Activated CD8-positive, alpha-beta memory T cell treated with anti-CD3 and anti-CD28 coated beads for 24 hours (primary cell): ENCODE data around the gene SMIM41.
A peak's percentile ranks its signal among the peaks of the same experiment; 100 is the strongest.

Experiments used
- DNase-seq: peaks from one replicate; pipeline ENCODE4 v3.0.0-alpha.2; 2020

SMIM41 gene

GRCh38 chr12:52050758-52051541 is 28.6 kb upstream of the SMIM41 start, which contains the start of gene NR4A1:
Gene NR4A1 (plus strand): TSS chr12:52051442. CDS start chr12:52054329, 2,887 bp downstream.
- peak; percentile 99 for DNase-seq

DNA sequence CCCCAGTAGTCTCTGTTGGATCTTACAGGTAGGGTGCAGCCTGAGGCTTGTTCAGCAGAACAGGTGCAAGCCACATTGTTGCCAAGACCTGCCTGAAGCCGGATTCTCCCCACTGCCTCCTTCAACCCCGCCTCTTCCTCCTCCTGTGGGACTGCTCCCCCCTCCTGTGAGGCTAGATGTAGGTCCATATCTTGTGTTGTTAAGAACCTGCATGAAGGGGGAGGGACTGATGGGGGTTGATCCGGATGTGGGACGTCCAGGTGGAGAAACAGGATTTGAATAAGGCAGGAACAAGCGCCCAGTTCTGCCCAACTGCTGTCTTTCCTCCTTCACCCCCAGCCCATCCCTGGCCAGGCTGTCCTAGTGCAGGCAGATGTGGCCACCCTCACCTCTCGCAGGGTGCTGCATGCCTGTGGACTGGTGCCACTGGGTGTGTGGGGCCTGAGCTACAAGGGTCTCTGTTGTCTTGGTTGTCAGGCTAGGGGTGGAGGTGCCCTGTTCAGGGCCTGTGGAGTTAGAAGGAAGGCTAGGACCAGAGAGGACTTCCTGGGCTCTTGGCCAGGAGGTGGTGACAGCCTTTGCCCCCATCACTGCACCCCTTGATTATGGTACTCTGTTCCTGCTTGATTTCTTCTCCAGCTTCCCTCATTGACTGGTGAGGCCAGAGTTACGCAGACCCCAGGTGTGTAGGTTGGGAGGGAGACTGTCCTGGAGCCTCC is 26.9 kb upstream of the SMIM41 start:
- no peak for DNase-seq

DNA sequence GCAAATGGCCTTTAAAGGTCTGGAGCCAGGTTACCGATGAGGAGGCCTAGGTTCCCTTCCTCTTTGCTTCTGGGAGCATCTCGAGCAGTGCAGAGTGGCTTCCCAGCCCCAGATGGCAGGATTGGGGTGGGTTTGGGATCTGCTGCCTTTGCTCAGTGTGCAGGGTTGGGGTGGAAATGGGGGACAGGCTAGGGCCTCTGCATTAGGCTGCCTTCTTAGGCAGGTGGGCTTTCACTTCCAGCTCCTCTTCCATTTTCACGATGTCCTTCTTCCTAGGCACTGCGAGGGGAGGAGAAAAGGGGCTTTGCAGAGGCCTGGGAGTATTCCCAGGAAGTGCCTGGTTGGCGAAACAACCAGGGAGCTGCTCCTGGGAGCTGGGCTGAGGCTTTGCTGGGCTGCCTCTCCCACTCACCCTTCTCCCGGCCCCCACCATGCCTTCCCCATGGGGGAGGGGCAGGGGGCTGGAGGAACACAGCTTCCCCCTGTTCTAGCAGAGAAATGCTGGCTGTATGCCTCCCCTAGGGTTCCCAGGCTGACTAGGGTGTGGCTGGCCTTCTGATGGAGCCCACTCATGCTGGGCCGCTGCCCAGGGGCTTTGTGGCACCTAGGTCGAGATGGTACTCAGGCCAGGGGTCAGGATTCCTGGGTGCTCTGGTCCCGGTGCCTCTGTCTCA is 25.8 kb upstream of the SMIM41 start:
- no peak for DNase-seq

DNA sequence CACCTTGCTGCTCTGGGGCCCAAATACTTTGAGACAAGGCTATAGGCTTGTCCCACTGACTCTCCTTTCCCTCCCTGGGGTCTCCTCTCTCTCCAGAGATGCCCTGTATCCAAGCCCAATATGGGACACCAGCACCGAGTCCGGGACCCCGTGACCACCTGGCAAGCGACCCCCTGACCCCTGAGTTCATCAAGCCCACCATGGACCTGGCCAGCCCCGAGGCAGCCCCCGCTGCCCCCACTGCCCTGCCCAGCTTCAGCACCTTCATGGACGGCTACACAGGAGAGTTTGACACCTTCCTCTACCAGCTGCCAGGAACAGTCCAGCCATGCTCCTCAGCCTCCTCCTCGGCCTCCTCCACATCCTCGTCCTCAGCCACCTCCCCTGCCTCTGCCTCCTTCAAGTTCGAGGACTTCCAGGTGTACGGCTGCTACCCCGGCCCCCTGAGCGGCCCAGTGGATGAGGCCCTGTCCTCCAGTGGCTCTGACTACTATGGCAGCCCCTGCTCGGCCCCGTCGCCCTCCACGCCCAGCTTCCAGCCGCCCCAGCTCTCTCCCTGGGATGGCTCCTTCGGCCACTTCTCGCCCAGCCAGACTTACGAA is 25.2 kb upstream of the SMIM41 start:
- no peak for DNase-seq

- DNase-seq = no peak
Observed at GRCh38 chr12:52054833-52055730, 24.4 kb upstream of the SMIM41 start.

- no peak for DNase-seq
Observed at GRCh38 chr12:52055731-52056711, 23.5 kb upstream of the SMIM41 start.

GRCh38 chr12:52056801-52057637 is 22.5 kb upstream of the SMIM41 start:
- DNase-seq = no peak

DNA sequence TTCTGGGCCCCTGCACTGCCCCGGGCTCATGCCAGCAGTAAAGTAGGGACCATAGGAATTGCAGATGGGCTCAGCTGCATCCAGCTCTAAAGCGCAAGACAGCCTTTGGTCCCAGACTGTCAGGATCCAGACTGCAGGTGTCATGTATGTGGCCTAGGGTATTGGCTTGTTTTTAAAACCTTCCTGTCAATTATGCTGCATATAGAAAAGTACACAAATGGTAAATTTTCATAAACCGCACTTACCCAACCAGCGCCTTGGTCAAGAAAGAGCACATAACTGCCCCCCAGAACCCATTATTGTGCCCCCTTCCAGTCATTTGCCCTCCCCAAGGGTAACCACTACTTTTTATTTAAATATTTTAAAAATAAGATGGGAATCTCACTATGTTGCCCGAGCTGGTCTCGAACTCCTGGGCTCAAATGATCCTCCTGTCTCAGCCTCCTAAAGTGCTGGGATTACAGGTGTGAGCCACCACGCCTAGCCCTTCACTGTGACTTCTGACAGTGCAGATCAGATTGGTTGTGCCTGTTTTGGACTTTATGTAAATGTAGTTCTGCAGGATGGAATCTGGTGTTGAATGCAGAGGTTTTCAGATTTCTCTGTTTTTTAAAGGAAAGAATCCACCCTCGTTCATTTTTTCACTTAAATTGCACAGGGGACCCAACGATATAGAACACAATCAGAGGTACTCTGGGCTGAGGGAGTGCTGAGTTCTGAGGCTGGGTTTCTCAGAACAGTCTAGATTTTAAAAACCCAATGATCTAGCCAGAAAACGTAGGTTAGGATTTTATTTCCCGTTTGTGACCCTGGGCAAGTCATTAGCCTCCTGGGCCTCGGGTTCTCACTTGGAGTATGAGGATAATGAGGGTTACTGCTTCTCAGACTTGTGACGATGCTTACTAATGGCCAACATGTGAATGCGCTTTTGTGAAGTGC is 21.6 kb upstream of the SMIM41 start:
- DNase-seq = no peak

DNA sequence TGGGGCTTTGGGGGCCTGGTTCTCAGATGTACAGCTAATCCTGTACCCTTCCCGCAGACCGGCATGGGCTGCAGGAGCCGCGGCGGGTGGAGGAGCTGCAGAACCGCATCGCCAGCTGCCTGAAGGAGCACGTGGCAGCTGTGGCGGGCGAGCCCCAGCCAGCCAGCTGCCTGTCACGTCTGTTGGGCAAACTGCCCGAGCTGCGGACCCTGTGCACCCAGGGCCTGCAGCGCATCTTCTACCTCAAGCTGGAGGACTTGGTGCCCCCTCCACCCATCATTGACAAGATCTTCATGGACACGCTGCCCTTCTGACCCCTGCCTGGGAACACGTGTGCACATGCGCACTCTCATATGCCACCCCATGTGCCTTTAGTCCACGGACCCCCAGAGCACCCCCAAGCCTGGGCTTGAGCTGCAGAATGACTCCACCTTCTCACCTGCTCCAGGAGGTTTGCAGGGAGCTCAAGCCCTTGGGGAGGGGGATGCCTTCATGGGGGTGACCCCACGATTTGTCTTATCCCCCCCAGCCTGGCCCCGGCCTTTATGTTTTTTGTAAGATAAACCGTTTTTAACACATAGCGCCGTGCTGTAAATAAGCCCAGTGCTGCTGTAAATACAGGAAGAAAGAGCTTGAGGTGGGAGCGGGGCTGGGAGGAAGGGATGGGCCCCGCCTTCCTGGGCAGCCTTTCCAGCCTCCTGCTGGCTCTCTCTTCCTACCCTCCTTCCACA is 20.7 kb upstream of the SMIM41 start:
- no peak for DNase-seq

DNA sequence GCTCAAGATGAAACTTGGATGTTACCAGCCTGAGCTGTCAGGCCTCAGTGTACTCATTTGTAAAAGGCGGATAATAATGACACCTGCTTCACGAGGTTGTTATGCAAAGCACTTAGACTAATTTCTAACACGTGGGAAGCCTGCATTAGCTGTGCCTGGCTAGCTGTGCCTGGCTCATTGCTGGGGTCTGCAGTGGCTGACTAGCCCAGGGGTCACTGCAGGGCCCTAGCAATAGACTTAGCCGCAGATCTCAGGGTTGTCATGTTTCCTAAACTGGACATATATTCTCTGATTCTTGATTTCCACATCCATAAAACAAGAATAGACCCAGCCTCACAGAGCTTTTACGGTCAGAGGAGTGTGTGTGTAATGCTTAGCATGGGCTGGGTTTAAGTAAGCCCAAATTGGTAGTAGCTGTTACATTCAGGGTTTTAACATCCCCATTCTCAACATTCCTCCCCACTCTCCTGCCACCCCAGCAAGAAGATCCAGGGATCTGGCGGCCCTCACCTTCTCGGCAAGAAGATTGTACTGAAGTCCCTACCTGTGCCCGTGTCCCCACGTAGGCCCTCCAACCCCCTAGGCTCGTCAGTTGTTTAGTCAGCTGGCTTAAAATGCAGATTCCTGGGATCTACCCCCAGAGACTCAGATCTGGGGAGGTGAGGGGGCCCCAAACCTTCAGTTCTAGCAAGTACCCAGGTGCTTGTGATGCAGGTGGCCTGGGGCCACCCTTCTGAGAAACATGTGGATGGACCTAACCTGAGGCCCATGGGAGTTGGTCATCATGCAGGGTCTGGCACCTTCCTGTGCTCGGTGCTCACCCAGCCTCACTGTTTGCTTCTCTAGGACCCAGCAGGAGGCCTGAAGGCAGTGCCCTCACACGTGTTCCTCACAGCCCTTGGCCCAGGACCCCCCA is 19.7 kb upstream of the SMIM41 start:
- no peak for DNase-seq

GRCh38 chr12:52060498-52061177 is 18.9 kb upstream of the SMIM41 start:
- DNase-seq = no peak

- no peak for DNase-seq
Observed at GRCh38 chr12:52061470-52062166, 17.9 kb upstream of the SMIM41 start.

DNA sequence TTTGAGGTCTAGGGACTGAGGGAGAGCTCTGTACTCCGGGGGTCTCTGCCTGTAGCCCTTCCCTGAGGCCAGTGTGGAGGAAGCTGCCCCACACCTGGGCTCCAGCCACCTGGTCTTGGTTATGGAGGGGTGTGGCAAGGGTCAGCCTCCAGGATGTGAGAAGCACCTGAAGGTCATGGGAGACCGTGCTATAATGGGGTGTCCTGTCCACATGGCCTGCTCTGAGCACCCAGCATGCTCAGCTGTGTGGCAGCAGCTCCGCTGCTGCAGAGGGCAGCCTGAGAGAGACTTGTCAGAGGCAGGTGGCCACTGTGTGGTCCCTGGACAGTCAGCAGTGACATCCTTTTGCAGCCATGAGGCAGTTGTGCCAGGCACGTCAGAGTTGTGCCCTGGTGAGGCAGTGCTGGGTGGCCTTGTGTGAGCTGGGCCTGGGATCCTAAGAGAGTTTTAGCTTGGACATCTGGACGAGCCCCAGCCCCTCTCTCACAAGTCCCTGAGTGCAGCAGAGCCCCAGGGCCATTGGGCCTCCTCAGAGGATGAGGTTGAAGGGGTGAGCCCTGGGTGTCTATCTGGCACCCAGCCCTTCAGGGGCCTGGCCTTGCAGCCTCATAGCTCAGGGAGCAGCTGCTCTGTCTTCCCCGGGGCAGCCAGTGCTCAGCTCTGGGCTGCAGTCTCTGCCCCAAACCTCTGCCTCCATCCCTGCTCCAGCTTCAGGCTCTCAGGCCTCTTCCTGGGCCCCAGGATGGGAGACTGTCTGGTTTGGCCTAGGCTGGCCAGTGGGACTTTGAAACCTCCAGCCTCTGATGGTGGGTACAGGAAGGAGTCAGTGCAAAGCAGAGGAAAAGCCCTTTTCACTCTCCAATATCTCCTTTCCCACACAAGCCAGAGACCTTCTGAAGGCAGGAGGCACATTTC is 17.1 kb upstream of the SMIM41 start:
- DNase-seq = no peak

DNA sequence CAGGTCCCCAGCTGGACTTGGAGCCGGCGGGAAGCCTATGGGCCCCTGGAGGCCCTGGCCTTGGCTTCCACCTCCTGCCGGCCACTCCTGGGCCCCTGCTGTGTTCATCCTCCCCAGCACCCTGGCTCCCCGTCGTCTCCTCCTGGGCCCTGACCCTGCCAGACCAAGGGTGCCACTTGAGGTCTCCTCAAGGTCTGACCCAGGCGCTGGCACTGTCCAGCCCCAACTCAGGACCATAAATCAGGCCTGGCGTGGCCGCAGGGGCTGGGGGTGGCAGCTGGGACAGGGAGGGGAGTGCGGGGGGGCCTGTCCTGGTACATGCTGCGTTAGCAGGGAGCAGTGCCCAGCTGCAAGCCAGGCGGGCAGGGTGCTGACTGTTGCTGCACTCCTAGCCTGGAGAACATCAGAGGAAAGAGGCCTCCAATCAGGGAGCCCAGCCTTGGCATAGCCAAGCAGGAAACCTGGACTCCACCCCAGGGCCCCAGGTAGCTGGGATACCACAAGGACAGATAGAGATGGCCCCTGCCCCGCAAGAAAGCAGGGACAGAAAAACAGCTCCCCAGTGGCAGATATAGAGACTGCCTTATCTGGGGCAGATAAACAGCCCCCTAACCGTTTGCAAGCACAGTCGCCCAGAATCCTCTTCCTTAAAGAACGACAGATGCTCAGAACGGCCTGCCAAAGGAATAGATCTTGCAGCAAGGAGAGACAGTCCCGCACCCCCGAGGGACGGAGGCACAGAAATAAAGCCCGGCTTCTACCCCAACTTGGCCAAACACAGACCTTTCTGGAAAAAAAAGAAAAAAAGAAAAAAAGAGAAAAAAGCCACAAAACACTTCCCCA is 16.2 kb upstream of the SMIM41 start:
- no peak for DNase-seq
